GM18868 (cell line): ENCODE results near the gene PRKCE.

Experiments used
- ATAC-seq: cut with Tn5 transposase; IDR thresholded peaks from one replicate; pipeline ENCODE4 v1.9.1; 2021; ENCODE audit warnings: mild to moderate bottlenecking, moderate library complexity; ENCODE audit not compliant: unreplicated experiment

Gene PRKCE

DNA sequence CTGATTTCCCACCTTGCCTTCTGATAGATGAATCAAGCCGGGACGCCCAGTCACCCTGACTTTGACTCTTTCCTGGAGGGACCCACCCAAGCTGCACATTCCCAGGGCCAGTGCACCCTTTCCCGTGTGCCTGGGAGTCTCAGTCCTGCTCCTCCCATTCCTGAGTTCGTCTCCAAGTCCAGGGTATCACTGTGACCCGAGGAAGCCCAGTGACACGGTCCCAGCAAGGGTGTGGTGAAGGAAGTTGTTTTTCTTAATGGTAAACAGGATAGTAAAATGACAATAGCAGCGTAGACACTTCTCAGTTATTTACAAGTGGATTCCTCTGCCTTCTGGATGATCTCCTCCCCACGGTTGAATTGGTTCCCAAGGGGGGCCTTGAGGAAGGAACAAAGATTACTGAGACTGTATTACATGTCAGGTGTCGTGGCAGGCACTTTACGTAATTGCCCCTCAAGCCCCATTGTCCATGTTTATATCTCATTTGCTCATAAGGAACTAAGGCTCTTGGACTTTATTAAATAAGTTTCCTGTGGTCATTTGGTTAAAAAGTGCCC lies 123.3 kb downstream of the PRKCE start:
- ATAC-seq: no peak

DNA sequence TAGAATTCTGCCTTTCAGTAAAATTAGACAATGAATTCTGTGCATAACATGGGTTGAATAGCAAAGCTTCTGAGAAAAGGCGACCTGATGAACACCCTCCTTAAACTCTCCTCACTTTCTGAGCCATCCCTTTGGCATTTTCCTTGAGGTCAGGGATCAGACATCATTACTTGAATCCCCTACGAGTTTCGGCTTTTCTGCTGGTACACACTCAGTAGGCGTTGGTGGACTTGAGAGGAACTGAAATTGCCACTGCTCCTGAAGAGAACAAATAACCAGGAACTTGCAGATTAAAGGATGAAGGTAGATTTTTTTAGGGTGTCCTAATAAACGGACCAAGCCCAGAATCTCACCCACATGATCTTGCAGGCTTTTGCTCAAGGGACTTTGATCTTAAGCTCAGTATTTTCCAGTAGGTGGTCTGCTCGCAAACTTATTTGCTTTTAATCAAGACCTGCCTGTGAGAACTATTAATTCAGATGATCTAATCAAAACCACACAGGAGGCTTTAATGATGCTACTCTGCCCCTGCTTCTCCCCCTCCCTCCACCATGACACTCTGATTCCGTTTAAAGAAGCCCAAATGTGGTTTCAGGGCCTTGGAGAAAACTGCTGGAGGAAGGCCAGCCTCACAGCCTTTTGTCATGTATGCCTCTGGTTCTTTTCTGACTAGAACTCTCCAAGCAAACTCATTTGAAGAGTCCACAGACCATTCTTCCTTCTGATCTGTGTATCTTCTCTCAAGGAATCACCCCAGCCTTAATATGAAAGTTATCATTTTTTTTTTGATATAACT lies 124.9 kb downstream of the PRKCE start:
- ATAC-seq: no peak

- no peak for ATAC-seq
Observed at GRCh38 chr2:45777996-45778719, 126.7 kb downstream of the PRKCE start.

DNA sequence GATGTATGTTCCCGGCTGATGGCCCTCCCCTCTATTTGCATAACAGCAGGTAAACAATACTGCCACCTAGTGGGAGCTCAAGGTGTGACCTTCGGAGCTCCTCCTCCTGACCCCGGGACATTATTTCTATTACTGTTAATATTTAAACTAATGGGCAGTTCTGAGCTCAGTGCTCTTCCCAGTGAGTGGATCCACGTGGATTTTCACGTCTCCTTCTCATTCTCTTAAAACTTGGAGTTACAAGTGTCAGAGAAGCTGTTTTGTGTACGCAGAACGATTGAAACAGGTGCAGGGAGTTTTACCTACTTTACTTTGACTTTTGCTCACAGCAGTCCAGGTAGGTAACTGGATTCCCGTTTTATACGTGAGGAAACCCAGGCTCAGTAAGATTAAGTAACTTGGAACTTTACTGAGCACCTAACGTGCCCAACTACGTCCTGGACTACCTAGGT lies 127.3 kb downstream of the PRKCE start:
- ATAC-seq: no peak

DNA sequence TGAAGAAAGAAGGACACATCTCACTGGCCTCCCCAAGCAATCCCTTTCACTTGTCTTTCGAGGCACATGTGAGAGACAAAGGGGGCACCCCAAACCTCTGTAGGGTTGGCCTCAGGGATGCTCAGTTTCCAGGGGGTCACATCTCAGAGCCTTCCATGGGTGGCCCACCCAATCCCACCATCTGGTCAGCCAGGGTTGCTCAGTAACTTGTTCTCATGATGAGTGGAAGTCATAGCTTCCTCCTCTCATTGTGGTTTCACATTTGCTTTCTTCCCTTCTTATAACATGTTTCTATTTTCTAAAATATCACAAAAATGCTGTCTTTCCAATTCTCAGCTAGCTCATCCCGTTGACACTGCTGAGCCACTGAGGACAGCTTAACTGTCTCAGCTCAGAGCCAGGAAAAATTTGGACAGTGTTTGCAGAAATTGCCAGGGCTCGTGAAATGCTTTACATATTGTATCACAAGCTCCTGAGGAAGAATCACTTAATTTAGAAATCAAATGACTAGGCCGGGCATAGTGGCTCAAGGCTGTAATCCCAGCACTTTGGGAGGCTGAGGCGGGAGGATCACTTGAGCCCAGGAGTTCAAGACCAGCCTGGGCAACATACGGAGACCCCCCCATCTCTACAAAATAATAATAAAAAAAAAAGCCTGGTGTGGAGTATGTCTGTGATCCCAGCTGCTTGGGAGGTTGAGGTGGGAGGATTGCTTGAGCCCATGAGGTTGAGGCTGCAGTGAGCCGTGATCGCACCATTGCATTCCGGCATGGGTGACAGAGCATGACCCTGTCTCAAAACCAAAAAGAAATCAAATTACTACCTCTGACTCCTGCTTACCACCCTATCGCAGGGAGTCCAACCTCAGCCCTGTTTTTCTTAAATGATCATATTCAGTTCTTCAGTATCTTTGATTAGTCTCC lies 129.3 kb downstream of the PRKCE start:
- ATAC-seq: peak; percentile 59

DNA sequence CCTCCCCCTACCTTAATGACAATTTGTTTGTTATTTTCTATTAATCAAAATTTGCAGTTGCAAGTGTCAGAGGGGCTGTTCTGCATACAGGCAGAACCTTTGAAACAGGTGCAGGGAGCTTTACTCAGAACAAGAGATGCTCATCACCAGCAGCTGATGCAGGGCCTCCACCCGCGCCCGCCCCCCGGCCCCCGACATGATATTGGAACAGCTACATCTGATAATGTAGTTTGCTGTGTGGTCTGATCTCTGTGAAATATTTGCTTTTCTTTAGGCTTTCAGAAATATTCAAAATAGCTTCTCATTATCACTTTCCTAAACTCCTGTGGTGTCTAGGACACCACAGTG lies 130.0 kb downstream of the PRKCE start:
- ATAC-seq: peak; percentile 68

- ATAC-seq: no peak
Observed at GRCh38 chr2:45782436-45782835, 131.0 kb downstream of the PRKCE start.

DNA sequence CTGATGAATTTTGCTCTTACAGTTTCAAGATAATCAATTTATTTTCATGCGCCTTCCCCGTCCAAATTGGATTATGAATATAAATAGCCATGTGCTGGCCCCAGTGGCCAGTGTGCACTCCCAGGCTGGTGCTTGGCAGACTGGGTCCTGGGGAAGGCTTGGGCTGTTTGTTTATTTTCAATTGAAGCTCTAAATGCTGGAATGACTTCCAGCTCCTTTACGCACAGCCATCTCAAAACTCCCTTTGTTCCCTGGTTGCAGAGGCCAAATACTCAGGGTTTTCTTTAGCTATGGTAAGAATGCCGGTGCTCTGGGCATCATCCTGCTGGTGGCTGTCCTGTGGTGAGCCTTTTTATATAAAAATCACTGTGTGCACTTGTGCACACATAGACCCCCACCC lies 131.5 kb downstream of the PRKCE start:
- no peak for ATAC-seq

- no peak for ATAC-seq
Observed at GRCh38 chr2:45786030-45786835, 134.8 kb downstream of the PRKCE start.

DNA sequence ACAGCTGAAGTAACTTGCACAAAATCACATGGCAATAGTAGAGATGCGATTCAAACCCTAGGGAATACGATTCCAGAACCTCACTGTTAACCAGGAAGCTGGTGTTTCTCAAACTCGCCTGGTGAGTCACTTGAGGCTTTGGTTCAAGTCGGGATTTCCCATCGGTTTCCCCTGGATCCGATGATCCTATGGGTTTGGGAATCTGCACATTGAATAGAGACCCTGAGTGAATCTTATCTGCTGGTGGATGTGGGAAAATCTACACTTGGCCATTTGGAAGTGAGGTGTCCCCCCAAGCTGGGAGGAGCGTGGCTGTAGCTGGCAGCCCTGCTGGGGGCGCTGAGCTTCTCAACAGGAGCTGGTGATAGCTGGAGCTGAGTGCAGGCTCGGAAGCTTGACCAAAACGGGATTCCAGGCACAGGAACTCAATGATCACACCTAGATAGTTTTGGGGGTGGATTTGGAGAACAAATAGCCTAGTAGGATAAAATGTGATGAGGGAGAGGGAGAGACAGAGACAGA lies 135.4 kb downstream of the PRKCE start:
- no peak for ATAC-seq

GRCh38 chr2:45788401-45788800 lies 136.9 kb downstream of the PRKCE start:
- no peak for ATAC-seq

DNA sequence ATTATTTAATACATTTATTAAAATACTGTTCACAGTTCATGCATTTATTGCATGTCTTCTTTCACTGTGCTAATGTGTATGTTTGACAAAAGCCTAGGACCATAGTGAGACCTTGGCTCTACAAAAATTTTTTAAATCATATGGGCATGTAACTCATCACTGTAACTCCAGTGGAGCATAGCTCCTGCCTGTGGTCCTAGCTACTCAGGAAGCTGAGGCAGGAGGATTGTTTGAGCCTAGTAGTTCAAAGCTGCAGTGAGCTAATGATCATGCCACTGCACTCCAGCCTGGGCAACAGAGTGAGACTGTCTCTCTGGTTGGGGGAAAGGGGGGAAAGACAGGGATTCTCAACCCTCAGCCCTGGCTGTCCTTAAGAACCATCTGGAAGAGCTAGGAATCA lies 137.8 kb downstream of the PRKCE start:
- ATAC-seq: peak; percentile 58

DNA sequence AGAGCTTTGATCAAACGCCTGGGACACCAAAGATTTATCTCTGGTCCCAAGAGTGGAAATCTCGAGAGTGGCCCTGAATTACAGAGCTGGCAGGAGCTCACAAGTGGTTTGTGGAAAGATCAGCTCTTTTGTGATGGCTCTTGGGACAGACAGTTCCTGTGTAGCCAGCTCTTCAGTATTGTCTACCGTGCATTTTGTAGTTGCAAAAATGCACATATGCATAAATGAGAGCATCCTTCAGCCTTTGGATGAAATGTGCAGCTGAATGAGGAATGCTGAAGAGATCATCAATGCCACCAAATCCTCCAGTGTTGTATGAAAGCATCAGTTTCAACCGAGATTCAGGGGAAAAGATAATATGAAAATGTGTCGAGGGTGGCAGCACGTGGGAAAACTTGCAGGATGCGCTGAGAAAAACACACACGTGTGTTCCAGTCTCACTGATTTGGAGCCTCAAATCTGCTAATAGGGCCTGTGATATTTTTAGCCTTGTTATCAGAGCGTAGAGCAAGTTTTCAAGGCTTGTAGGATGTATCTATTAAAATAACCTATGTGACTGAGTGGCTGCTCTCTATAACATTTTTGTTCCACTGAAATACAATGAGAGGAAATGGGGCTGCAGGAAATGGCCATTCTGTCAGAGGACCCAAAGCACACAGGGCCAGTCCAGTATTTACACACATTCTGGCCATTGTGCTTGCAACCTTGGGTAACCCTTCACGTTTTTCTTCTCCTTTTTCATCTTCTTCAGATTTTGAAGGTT lies 138.7 kb downstream of the PRKCE start:
- ATAC-seq: no peak

GRCh38 chr2:45793305-45793962 lies 142.0 kb downstream of the PRKCE start:
- no peak for ATAC-seq

GRCh38 chr2:45794134-45794617 lies 142.7 kb downstream of the PRKCE start:
- no peak for ATAC-seq

GRCh38 chr2:45796500-45796899 lies 145.0 kb downstream of the PRKCE start:
- ATAC-seq: no peak

GRCh38 chr2:45797451-45798230 lies 146.2 kb downstream of the PRKCE start:
- ATAC-seq: no peak
